GM06990 (cell line): ENCODE data around the gene FARP2.

ENCODE experiments used
- DNase-seq: peaks from one replicate; pipeline ENCODE4 v3.0.0-alpha.2; 2011; ENCODE audit not compliant: insufficient read length; ENCODE audit errors: extremely low read depth
- H3K27me3 ChIP-seq: replicated peaks from 2 replicates; pipeline ENCODE4 v1.6.0; 2011; ENCODE audit warnings: low read length; ENCODE audit not compliant: control insufficient read depth, insufficient read depth
- H3K36me3 ChIP-seq: 2 replicates; pipeline ENCODE4 v1.5.1; 2011; ENCODE audit warnings: low read length; ENCODE audit not compliant: control insufficient read depth, insufficient read depth
- H3K4me3 ChIP-seq: replicated peaks from 2 replicates; pipeline ENCODE4 v1.5.1; 2011; ENCODE audit warnings: low read depth, mild to moderate bottlenecking, control low read depth, low read length
- CTCF ChIP-seq: IDR thresholded peaks from 2 replicates; pipeline ENCODE4 v1.5.1; 2011; ENCODE audit warnings: low read length, control low read depth, mild to moderate bottlenecking, inconsistent platforms; ENCODE audit not compliant: insufficient read depth, poor library complexity, severe bottlenecking

The FARP2 gene

GRCh38 chr2:241359481-241360045 lies 3.5 kb downstream of the FARP2 start:
- Histone ChIP-seq H3K36me3 (peaks cover 6% of the 10 kb centered on the region), H3K27me3 (no peaks in the 10 kb centered on the region), H3K4me3 (no peak overlapping the region)
- no peak for DNase-seq
- no peak for TF ChIP-seq CTCF

- no peaks in the 10 kb centered on the region for H3K36me3 ChIP-seq
- no peak for TF ChIP-seq CTCF
- no peak overlapping the region for H3K4me3 ChIP-seq
- DNase-seq, result no peak
- no peaks in the 10 kb centered on the region for H3K27me3 ChIP-seq
Measured at GRCh38 chr2:241363426-241363825, 7.3 kb downstream of the FARP2 start.

GRCh38 chr2:241364781-241365180 lies 8.7 kb downstream of the FARP2 start:
- no peaks in the 10 kb centered on the region for H3K27me3 ChIP-seq
- no peaks in the 10 kb centered on the region for H3K36me3 ChIP-seq
- no peak overlapping the region for H3K4me3 ChIP-seq
- no peak for DNase-seq
- no peak for TF ChIP-seq CTCF

GRCh38 chr2:241366678-241367077 lies 10.6 kb downstream of the FARP2 start:
- Histone ChIP-seq H3K4me3 (no peak overlapping the region), H3K27me3 (no peaks in the 10 kb centered on the region), H3K36me3 (no peaks in the 10 kb centered on the region)
- no peak for TF ChIP-seq CTCF
- DNase-seq, result no peak

GRCh38 chr2:241368643-241369042 lies 12.6 kb downstream of the FARP2 start:
- H3K36me3 ChIP-seq, result no peaks in the 10 kb centered on the region
- DNase-seq, result no peak
- no peaks in the 10 kb centered on the region for H3K27me3 ChIP-seq
- TF ChIP-seq CTCF, result no peak
- no peak overlapping the region for H3K4me3 ChIP-seq
